IMR-90 (cell line): ENCODE results near the gene CRIM1. TPM values are rescaled to one million over a fixed set of nuclear protein-coding genes. Genes with fewer than 3 reads are reported as not detected.
A peak's percentile ranks its signal among the peaks of the same experiment; 100 is the strongest.

ENCODE experiments used
- ATAC-seq: fragments of 200-7000 bp; cut with Tn5 transposase; 2 replicates; pipeline ENCODE4 v1.9.1; 2020; ENCODE audit warnings: low read depth, mild to moderate bottlenecking, moderate library complexity
- BruUV-seq: library from RNA; stranded (reverse); fragments of 400-500 nt; replicated peaks from 2 replicates; lab custom pipeline; 2021; lab: Mats Ljungman, UMichigan
- CTCF ChIA-PET: fragments of 300-600 bp; formaldehyde crosslinking; extraction: SDS; loops from one replicate; lab custom pipeline; 2021; ENCODE audit warnings: antibody characterized with exemption; lab: Yijun Ruan, JAX
- POLR2A ChIA-PET: fragments of 300-600 bp; sonication (Branson Sonifier 250); formaldehyde crosslinking; loops from one replicate; lab custom pipeline; 2022; ENCODE audit warnings: antibody characterized with exemption; ENCODE audit not compliant: unreplicated experiment; lab: Charles Lee
- DNase-seq: peaks from one replicate; pipeline ENCODE4 v3.0.0; 2013
- H2AFZ ChIP-seq: replicated peaks from 2 replicates; pipeline ENCODE3; 2013; ENCODE audit warnings: low read length, mild to moderate bottlenecking; ENCODE audit not compliant: poor library complexity
- H2AK5ac ChIP-seq: 2 replicates; pipeline ENCODE4 v1.6.1; 2013; ENCODE audit warnings: low read depth, low read length, inconsistent platforms
- H2AK9ac ChIP-seq: replicated peaks from 2 replicates; pipeline ENCODE3; 2013; ENCODE audit warnings: mild to moderate bottlenecking, low read depth, low read length, moderate library complexity; ENCODE audit not compliant: poor library complexity
- H2BK120ac ChIP-seq: 2 replicates; pipeline ENCODE4 v1.6.1; 2013; ENCODE audit warnings: low read depth, low read length, inconsistent platforms
- H2BK15ac ChIP-seq: 3 replicates; pipeline ENCODE4 v1.6.1; 2013; ENCODE audit warnings: low read depth, low read length, inconsistent platforms
- H2BK20ac ChIP-seq: 2 replicates; pipeline ENCODE4 v1.6.1; 2013; ENCODE audit warnings: low read depth, mild to moderate bottlenecking, inconsistent platforms, low read length, moderate library complexity
- H2BK5ac ChIP-seq: 2 replicates; pipeline ENCODE4 v1.6.1; 2013; ENCODE audit warnings: mild to moderate bottlenecking, low read depth, low read length, inconsistent platforms; ENCODE audit not compliant: poor library complexity, severe bottlenecking
- H3K14ac ChIP-seq: replicated peaks from 2 replicates; pipeline ENCODE4 v1.6.1; 2013; ENCODE audit warnings: low read depth, low read length, inconsistent platforms
- H3K18ac ChIP-seq: 2 replicates; pipeline ENCODE4 v1.6.1; 2013; ENCODE audit warnings: low read depth, low read length, control low read depth
- H3K23ac ChIP-seq: 2 replicates; pipeline ENCODE4 v1.6.1; 2013; ENCODE audit warnings: low read depth, low read length, inconsistent platforms
- H3K27ac ChIP-seq: 2 replicates; pipeline ENCODE4 v1.5.1; 2013; ENCODE audit warnings: mild to moderate bottlenecking, control low read depth, low read length; ENCODE audit not compliant: insufficient read depth
- H3K27me3 ChIP-seq: 2 replicates; pipeline ENCODE4 v1.6.1; 2013; ENCODE audit warnings: low read length; ENCODE audit not compliant: control insufficient read depth, insufficient read depth
- H3K36me3 ChIP-seq: 2 replicates; pipeline ENCODE4 v1.6.1; 2013; ENCODE audit warnings: low read length, mixed read lengths; ENCODE audit not compliant: control insufficient read depth, insufficient read depth
- H3K4ac ChIP-seq: 2 replicates; pipeline ENCODE4 v1.6.1; 2013; ENCODE audit warnings: low read depth, low read length, inconsistent platforms
- H3K4me1 ChIP-seq: 2 replicates; pipeline ENCODE4 v1.6.1; 2013; ENCODE audit warnings: low read length, mixed read lengths; ENCODE audit not compliant: control insufficient read depth, insufficient read depth
- H3K4me2 ChIP-seq: 2 replicates; pipeline ENCODE4 v1.6.1; 2013; ENCODE audit warnings: low read depth, mild to moderate bottlenecking, control low read depth, low read length, moderate library complexity
- H3K4me3 ChIP-seq: 2 replicates; pipeline ENCODE4 v1.5.1; 2013; ENCODE audit warnings: low read depth, mild to moderate bottlenecking, control low read depth, low read length, moderate library complexity; ENCODE audit not compliant: insufficient read depth
- H3K56ac ChIP-seq: 2 replicates; pipeline ENCODE4 v1.6.1; 2013; ENCODE audit warnings: low read length, inconsistent platforms; ENCODE audit not compliant: insufficient read depth; ENCODE audit errors: extremely low read depth
- H3K79me1 ChIP-seq, 2 experiments: 2 replicates each; pipeline ENCODE4 v1.6.1; 2013; ENCODE audit warnings: low read length in 2 of 2, inconsistent platforms in 1 of 2, low read depth in 1 of 2
- H3K9ac ChIP-seq: 2 replicates; pipeline ENCODE4 v1.6.1; 2013; ENCODE audit warnings: low read depth, low read length, control low read depth
- H3K9me1 ChIP-seq: 2 replicates; pipeline ENCODE4 v1.6.1; 2013; ENCODE audit warnings: low read length, inconsistent platforms; ENCODE audit not compliant: insufficient read depth
- H3K9me3 ChIP-seq: 2 replicates; pipeline ENCODE4 v1.6.1; 2013; ENCODE audit warnings: low read length; ENCODE audit not compliant: control insufficient read depth, insufficient read depth
- H4K20me1 ChIP-seq: 2 replicates; pipeline ENCODE4 v1.6.1; 2013; ENCODE audit warnings: low read length, inconsistent platforms; ENCODE audit not compliant: insufficient read depth
- H4K5ac ChIP-seq: 2 replicates; pipeline ENCODE4 v1.6.1; 2013; ENCODE audit warnings: mild to moderate bottlenecking, low read depth, low read length, control low read depth
- H4K8ac ChIP-seq, 2 experiments: 2 replicates each; pipeline ENCODE4 v1.6.1; 2013; ENCODE audit warnings: low read depth in 2 of 2, low read length in 2 of 2, control low read depth in 1 of 2, inconsistent platforms in 1 of 2
- H4K91ac ChIP-seq: 2 replicates; pipeline ENCODE4 v1.6.1; 2013; ENCODE audit warnings: low read depth, low read length, inconsistent platforms; ENCODE audit not compliant: insufficient read depth
- MAFK ChIP-seq: IDR thresholded peaks from 2 replicates; pipeline ENCODE4 v1.6.1; 2012; ENCODE audit warnings: low read depth, low read length, improper control_type of control experiment
- NFE2L2 ChIP-seq: fragments of 150-350 bp; IDR thresholded peaks from 2 replicates; pipeline ENCODE4 v1.6.1; 2016; ENCODE audit warnings: low read depth, mild to moderate bottlenecking, low read length
- WGBS, 2 experiments: methylation state at CpG; one replicate each; pipeline versions ENCODE4 v1.1.5 to v1.1.7; 2013; ENCODE audit warnings: missing lambda C conversion rate in 2 of 2; ENCODE audit not compliant: insufficient read length in 1 of 2; ENCODE audit errors: extremely low coverage in 2 of 2; 5-methylcytosine and 5-hydroxymethylcytosine counted together
- dilution Hi-C: fragments of 300-500 bp; cut with HindIII; formaldehyde crosslinking; loops from one replicate; pipeline ENCODE4 v1.14.3; 2018; ENCODE audit warnings: low sequenced_read_pairs; ENCODE audit not compliant: unreplicated experiment
- in situ Hi-C: fragments of 300-500 bp; cut with MboI; formaldehyde crosslinking; loops from 3 replicates; pipeline ENCODE4 v1.14.3; 2019; ENCODE audit warnings: low sequenced_read_pairs, inconsistent platforms, mixed read lengths
- intact Hi-C: fragments of 100-400 bp; cut with micrococcal nuclease; formaldehyde crosslinking; loops from 2 replicates; pipeline ENCODE4 v1.10.0; 2022
- polyA plus RNA-seq, 3 experiments: library from polyadenylated mRNA; depleted of rRNA; stranded (reverse); fragments of >200 nt; gene quantifications; 2 replicates each; pipeline ENCODE4 v1.2.3, GENCODE V29; 2012; ENCODE audit warnings: low replicate concordance in 1 of 3
- total RNA-seq: library from RNA; depleted of rRNA; stranded (reverse); fragments of >200 nt; gene quantifications from 2 replicates; pipeline ENCODE4 v1.2.3, GENCODE V29; 2012

CRIM1 gene
- total and polyA plus RNA-seq, 2 of the 4 experiments (the other 2 are of a cell fraction) = 285 to 490 TPM

GRCh38 chr2:36549165-36549574, 193.6 kb downstream of the CRIM1 start:
- Histone ChIP-seq H4K8ac (peak overlapping the region; percentile 18 to 31; a peak in 1 of 4 replicates), H3K4me3 (no peak overlapping the region), H3K79me1 (peaks cover 15 to 50% of the 10 kb centered on the region in 2 experiments), H4K20me1 (peaks cover 3% of the 10 kb centered on the region; the same call in 1 of the 2 replicates), H3K14ac (peak overlapping the region; percentile 83), H3K27ac (peak overlapping the region; percentile 48), H3K9me3 (no peaks in the 10 kb centered on the region), H3K9me1 (peaks cover 10% of the 10 kb centered on the region), H2BK15ac (no peak overlapping the region), H2AFZ (no peak overlapping the region), H2BK5ac (peak overlapping the region; percentile 79), H3K4me1 (peaks cover 3% of the 10 kb centered on the region), H3K27me3 (no peaks in the 10 kb centered on the region), H4K5ac (no peak overlapping the region), H3K9ac (no peak overlapping the region; the same call in 1 of the 2 replicates), H2BK120ac (no peak overlapping the region), H3K4ac (peak overlapping the region; percentile 29; the same call in 1 of the 2 replicates), H4K91ac (no peak overlapping the region), H3K56ac (peak overlapping the region; percentile 75; the same call in 1 of the 2 replicates), H2BK20ac (0 out of 2 replicates have a peak overlapping the region, but pooled peaks have one; percentile 0), H3K4me2 (no peak overlapping the region), H3K18ac (no peak overlapping the region), H3K23ac (peak overlapping the region; percentile 79; the same call in 1 of the 2 replicates), H2AK5ac (no peak overlapping the region), H3K36me3 (peaks cover 42% of the 10 kb centered on the region), H2AK9ac (no peak overlapping the region)
- TSS peak; percentile 89 for BruUV-seq
- ChIA-PET POLR2A (no interaction called here), CTCF (interaction anchor here (1.0 to 1.1 kb wide), 3 partner anchors 37 to 123 kb away, joined by 3 to 4 read pairs (median 4); no protein-coding TSS in a partner anchor)
- in situ Hi-C loops = no loop called here
- ATAC-seq = no peak
- peak; percentile 6; the same call in 1 of the 2 replicates for TF ChIP-seq MAFK
- no peak for TF ChIP-seq NFE2L2
- peak; percentile 62 for DNase-seq
- dilution Hi-C loops = no loop called here
- intact Hi-C loops = loop anchor here (5.0 kb wide), 2 partner anchors 113 to 1392 kb away; no protein-coding TSS in a partner anchor
- no CpG with 5 or more reads among the region's 7 CpGs for WGBS, 2 experiments
